ENCODE measurements around the gene PDZRN3. TPM values are rescaled to one million over a fixed set of nuclear protein-coding genes. Genes with fewer than 3 reads are reported as not detected.

Gene PDZRN3
- total RNA-seq, 1 donor from 2014 or later = 21.9 TPM

DNA sequence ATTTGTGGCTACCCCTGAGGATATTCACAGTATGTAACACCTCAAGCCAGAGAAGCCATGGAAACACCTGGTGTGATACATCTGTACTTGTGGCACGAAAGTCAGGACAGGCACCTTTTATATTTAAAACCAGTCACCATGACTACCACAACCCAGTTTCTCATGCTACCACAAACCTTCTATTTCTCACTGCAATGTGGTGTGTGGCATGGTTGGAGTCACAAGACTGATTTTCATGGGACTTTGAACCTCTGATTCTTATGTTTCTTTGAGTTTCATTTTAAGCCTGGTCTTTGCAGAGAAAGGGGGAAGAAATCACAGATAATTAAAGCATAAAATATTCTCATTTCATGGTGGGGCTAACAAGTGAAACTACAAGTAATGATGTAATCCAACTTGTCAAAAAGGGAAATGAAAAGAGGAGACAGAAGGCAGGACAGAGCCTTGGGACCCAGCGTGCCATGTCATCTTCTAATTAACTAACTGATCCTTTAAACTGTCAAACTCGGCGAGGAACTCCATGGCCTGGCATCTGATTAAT, 175.9 kb downstream of the PDZRN3 start:
- Mint-ChIP-seq H3K4me3 (ENCODE audit: unreplicated experiment) (no peak overlapping the region), H3K27ac (ENCODE audit: unreplicated experiment) (no peak overlapping the region), H3K9me3 (ENCODE audit: unreplicated experiment) (peaks cover 11% of the 10 kb centered on the region), H3K4me1 (ENCODE audit: low read depth, unreplicated experiment) (peaks cover 44% of the 10 kb centered on the region), H3K27me3 (ENCODE audit: unreplicated experiment) (peaks cover 9% of the 10 kb centered on the region), H3K36me3 (ENCODE audit: unreplicated experiment) (no peaks in the 10 kb centered on the region)
- TF ChIP-seq, protein P1, sequence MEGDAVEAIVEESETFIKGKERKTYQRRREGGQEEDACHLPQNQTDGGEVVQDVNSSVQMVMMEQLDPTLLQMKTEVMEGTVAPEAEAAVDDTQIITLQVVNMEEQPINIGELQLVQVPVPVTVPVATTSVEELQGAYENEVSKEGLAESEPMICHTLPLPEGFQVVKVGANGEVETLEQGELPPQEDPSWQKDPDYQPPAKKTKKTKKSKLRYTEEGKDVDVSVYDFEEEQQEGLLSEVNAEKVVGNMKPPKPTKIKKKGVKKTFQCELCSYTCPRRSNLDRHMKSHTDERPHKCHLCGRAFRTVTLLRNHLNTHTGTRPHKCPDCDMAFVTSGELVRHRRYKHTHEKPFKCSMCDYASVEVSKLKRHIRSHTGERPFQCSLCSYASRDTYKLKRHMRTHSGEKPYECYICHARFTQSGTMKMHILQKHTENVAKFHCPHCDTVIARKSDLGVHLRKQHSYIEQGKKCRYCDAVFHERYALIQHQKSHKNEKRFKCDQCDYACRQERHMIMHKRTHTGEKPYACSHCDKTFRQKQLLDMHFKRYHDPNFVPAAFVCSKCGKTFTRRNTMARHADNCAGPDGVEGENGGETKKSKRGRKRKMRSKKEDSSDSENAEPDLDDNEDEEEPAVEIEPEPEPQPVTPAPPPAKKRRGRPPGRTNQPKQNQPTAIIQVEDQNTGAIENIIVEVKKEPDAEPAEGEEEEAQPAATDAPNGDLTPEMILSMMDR (IDR thresholded peaks at IDR 0.05; ENCODE audit: partially characterized antibody, unreplicated experiment) = no peak
- DNase-seq = no peak

- Mint-ChIP-seq H3K4me3 (ENCODE audit: unreplicated experiment) (no peak overlapping the region), H3K27me3 (ENCODE audit: unreplicated experiment) (peaks cover 9% of the 10 kb centered on the region), H3K27ac (ENCODE audit: unreplicated experiment) (no peak overlapping the region)
Observed at GRCh38 chr3:73448041-73448440, 176.7 kb downstream of the PDZRN3 start.

GRCh38 chr3:73447111-73447510, 177.6 kb downstream of the PDZRN3 start:
- Mint-ChIP-seq H3K27ac (ENCODE audit: unreplicated experiment) (no peak overlapping the region), H3K4me1 (ENCODE audit: low read depth, unreplicated experiment) (peaks cover 41% of the 10 kb centered on the region), H3K4me3 (ENCODE audit: unreplicated experiment) (no peak overlapping the region), H3K27me3 (ENCODE audit: unreplicated experiment) (peaks cover 5% of the 10 kb centered on the region), H3K9me3 (ENCODE audit: unreplicated experiment) (peaks cover 7% of the 10 kb centered on the region), H3K36me3 (ENCODE audit: unreplicated experiment) (no peaks in the 10 kb centered on the region)
- TF ChIP-seq, protein P1 (IDR thresholded peaks at IDR 0.05; ENCODE audit: partially characterized antibody, unreplicated experiment) = no peak
- no peak for DNase-seq

More at GRCh38 chr3:73448041-73448440, 176.7 kb downstream of the PDZRN3 start:
- H3K4me1 Mint-ChIP-seq (ENCODE audit: low read depth, unreplicated experiment) = peaks cover 44% of the 10 kb centered on the region
- no peak for DNase-seq
- TF ChIP-seq, protein P1 (IDR thresholded peaks at IDR 0.05; ENCODE audit: partially characterized antibody, unreplicated experiment) = no peak
- H3K9me3 Mint-ChIP-seq (ENCODE audit: unreplicated experiment) = peaks cover 11% of the 10 kb centered on the region
- H3K36me3 Mint-ChIP-seq (ENCODE audit: unreplicated experiment) = no peaks in the 10 kb centered on the region

DNA sequence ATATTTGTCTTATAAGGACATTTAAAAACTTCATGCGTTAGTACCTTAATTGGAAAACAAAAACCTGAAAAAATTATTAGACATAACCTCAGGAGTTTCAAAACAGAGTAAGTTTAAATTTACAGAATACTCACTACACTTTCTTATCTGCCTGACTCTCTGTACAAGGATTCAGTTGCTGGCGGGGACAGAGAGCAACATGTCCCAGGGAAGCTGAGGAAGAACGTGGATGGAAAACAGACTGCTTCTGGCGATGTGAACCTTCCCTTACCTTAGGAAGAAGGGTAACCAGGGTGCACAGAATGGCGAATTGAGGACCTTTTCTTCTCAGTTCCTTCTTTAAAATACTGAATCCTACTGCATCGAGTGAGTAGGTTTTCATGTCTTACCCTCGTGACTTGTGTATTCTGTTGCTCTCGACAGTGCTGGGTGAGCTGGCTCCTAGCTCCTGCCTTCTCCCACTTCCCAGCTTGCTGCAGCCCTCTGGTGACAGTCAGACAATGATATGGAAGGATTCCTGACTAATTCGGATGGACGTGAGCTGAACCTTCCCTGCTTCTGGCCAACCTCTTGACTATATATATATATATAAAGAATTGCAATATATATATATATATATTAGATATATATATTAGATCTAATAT, 178.2 kb downstream of the PDZRN3 start:
- Mint-ChIP-seq H3K27me3 (ENCODE audit: unreplicated experiment) (peaks cover 4% of the 10 kb centered on the region), H3K4me1 (ENCODE audit: low read depth, unreplicated experiment) (peaks cover 40% of the 10 kb centered on the region), H3K4me3 (ENCODE audit: unreplicated experiment) (no peak overlapping the region), H3K36me3 (ENCODE audit: unreplicated experiment) (no peaks in the 10 kb centered on the region), H3K9me3 (ENCODE audit: unreplicated experiment) (peaks cover 7% of the 10 kb centered on the region), H3K27ac (ENCODE audit: unreplicated experiment) (no peak overlapping the region)
- DNase-seq = no peak
- TF ChIP-seq, protein P1 (IDR thresholded peaks at IDR 0.05; ENCODE audit: partially characterized antibody, unreplicated experiment) = no peak

- no peak for DNase-seq
- H3K36me3 Mint-ChIP-seq (ENCODE audit: unreplicated experiment) = no peaks in the 10 kb centered on the region
- H3K4me3 Mint-ChIP-seq (ENCODE audit: unreplicated experiment) = no peak overlapping the region
- TF ChIP-seq, protein P1 (IDR thresholded peaks at IDR 0.05; ENCODE audit: partially characterized antibody, unreplicated experiment) = no peak
- H3K27me3 Mint-ChIP-seq (ENCODE audit: unreplicated experiment) = no peaks in the 10 kb centered on the region
- H3K27ac Mint-ChIP-seq (ENCODE audit: unreplicated experiment) = no peak overlapping the region
- peaks cover 7% of the 10 kb centered on the region for H3K9me3 Mint-ChIP-seq (ENCODE audit: unreplicated experiment)
- H3K4me1 Mint-ChIP-seq (ENCODE audit: low read depth, unreplicated experiment) = peaks cover 29% of the 10 kb centered on the region
Observed at GRCh38 chr3:73442886-73443285, 181.9 kb downstream of the PDZRN3 start.

Data from glutamatergic neuron (in vitro differentiated cells).